Endometrium (tissue), 2 donors: Measurements from ENCODE around the gene GRAMD1C.
"Not testable (repeated sequence)": the region's sequence is repeated elsewhere in the genome, so short reads cannot be mapped to it uniquely, and the experiment has no call there.

Source experiments
- FAIRE-seq: peaks from 2 replicates; lab custom pipeline; 2012; peaks lifted over from hg19 to GRCh38; lab: Jason Lieb, UNC
- donor health status: control.
- donor health status: control.

The GRAMD1C gene

GRCh38 chr3:113838631-113839209, at the start of gene GRAMD1C:
Gene GRAMD1C (plus strand): TSS chr3:113838788. CDS start chr3:113838910, 122 bp downstream.
- no peak for FAIRE-seq

- FAIRE-seq, result no peak
Measured at GRCh38 chr3:113791381-113791780, 47.2 kb upstream of the GRAMD1C start.

- no peak for FAIRE-seq
Measured at GRCh38 chr3:113794526-113794925, 44.1 kb upstream of the GRAMD1C start.

GRCh38 chr3:113795693-113796092, 42.9 kb upstream of the GRAMD1C start:
- peak; percentile 4 for FAIRE-seq

GRCh38 chr3:113802795-113803455, 35.7 kb upstream of the GRAMD1C start:
- no peak for FAIRE-seq

GRCh38 chr3:113804661-113805060, 33.9 kb upstream of the GRAMD1C start:
- no peak for FAIRE-seq

GRCh38 chr3:113805249-113805648, 33.3 kb upstream of the GRAMD1C start:
- no peak for FAIRE-seq

GRCh38 chr3:113812854-113813253, 25.7 kb upstream of the GRAMD1C start:
- no peak for FAIRE-seq

- no peak for FAIRE-seq
Measured at GRCh38 chr3:113819866-113820265, 18.7 kb upstream of the GRAMD1C start.

- no peak for FAIRE-seq
Measured at GRCh38 chr3:113825090-113825489, 13.5 kb upstream of the GRAMD1C start.

- FAIRE-seq, result no peak
Measured at GRCh38 chr3:113828600-113828999, 10.0 kb upstream of the GRAMD1C start.

- FAIRE-seq, result no peak
Measured at GRCh38 chr3:113829576-113830354, 8.8 kb upstream of the GRAMD1C start.

- no peak for FAIRE-seq
Measured at GRCh38 chr3:113831103-113831355, 7.6 kb upstream of the GRAMD1C start.

GRCh38 chr3:113832477-113833164, 6.0 kb upstream of the GRAMD1C start:
- FAIRE-seq, result no peak

GRCh38 chr3:113834983-113835382, 3.6 kb upstream of the GRAMD1C start:
- no peak for FAIRE-seq

- FAIRE-seq, result no peak
Measured at GRCh38 chr3:113839551-113839950, 963 bp downstream of the GRAMD1C start.

GRCh38 chr3:113844622-113845222, 6.1 kb downstream of the GRAMD1C start:
- FAIRE-seq, result peak; percentile 75

GRCh38 chr3:113847247-113847646, 8.7 kb downstream of the GRAMD1C start:
- no peak for FAIRE-seq

- no peak for FAIRE-seq
Measured at GRCh38 chr3:113847664-113848461, 9.3 kb downstream of the GRAMD1C start.

GRCh38 chr3:113849071-113849470, 10.5 kb downstream of the GRAMD1C start:
- FAIRE-seq, result not testable (repeated sequence)

GRCh38 chr3:113849841-113850240, 11.3 kb downstream of the GRAMD1C start:
- not testable (repeated sequence) for FAIRE-seq

GRCh38 chr3:113850391-113850790, 11.8 kb downstream of the GRAMD1C start:
- FAIRE-seq, result not testable (repeated sequence)
